Measurements from ENCODE around the gene ARHGEF11.

The ARHGEF11 gene

GRCh38 chr1:156913809-156914387, 131.6 kb downstream of the ARHGEF11 start:
- Histone ChIP-seq H3K14ac (ENCODE audit: low read length) (peak overlapping the region; percentile 5), H2BK12ac (ENCODE audit: low read length) (peak overlapping the region; percentile 1), H4K91ac (ENCODE audit: low read depth, low read length, poor library complexity) (no peak overlapping the region), H3K79me1 (ENCODE audit: low read depth, low read length) (peaks cover 3% of the 10 kb centered on the region), H2BK5ac (ENCODE audit: low read length) (no peak overlapping the region), H3K4me1 (ENCODE audit: control insufficient read depth in 2 of 2, insufficient read depth in 1 of 2, low read depth in 1 of 2, low read length in 2 of 2) (peaks cover 3 to 10% of the 10 kb centered on the region in 2 donors), H4K8ac (ENCODE audit: low read depth, low read length) (no peak overlapping the region), H3K27me3 (ENCODE audit: control insufficient read depth in 3 of 3, insufficient read depth in 3 of 3, low read depth in 1 of 3, low read length in 3 of 3) (peaks cover 0 to 4% (median 2%) of the 10 kb centered on the region in 3 experiments), H3K23ac (ENCODE audit: low read depth, low read length, poor library complexity) (no peak overlapping the region), H3K18ac (ENCODE audit: low read length) (peak overlapping the region; percentile 31), H3K4ac (ENCODE audit: low read length) (no peak overlapping the region), H3K36me3 (replicated peaks in 1 of 2; ENCODE audit: control insufficient read depth in 2 of 2, insufficient read depth in 2 of 2, low read length in 2 of 2) (no peaks in the 10 kb centered on the region), H3K9me3 (replicated peaks in 1 of 2; ENCODE audit: control insufficient read depth in 2 of 2, insufficient read depth in 1 of 2, low read depth in 1 of 2, low read length in 2 of 2) (peaks cover 0 to 5% of the 10 kb centered on the region in 2 donors), H2BK15ac (ENCODE audit: low read length) (peak overlapping the region; percentile 49), H2AK5ac (ENCODE audit: low read depth, low read length) (peak overlapping the region; percentile 32), H2AFZ (ENCODE audit: low read length) (peak overlapping the region; percentile 72), H3K4me3 (ENCODE audit: low read length in 2 of 2) (no peak overlapping the region), H2BK120ac (ENCODE audit: low read depth, low read length) (no peak overlapping the region), H3K9ac (ENCODE audit: low read depth, low read length, poor library complexity) (no peak overlapping the region), H3K4me2 (ENCODE audit: insufficient read depth, low read length, poor library complexity, severe bottlenecking) (no peak overlapping the region), H3K27ac (replicated peaks; ENCODE audit: low read length) (no peak overlapping the region)
- no CpG with 5 or more reads among the region's 13 CpGs for WGBS, 2 donors (ENCODE audit: extremely low coverage in 2 of 2, insufficient read length in 2 of 2, insufficient replicate concordance in 1 of 2)
- DNase-seq (ENCODE audit: low spot score), result no peak

GRCh38 chr1:156912861-156913808, 132.4 kb downstream of the ARHGEF11 start:
- no peak for DNase-seq (ENCODE audit: low spot score)
- peak overlapping the region; percentile 23 for H4K8ac ChIP-seq (ENCODE audit: low read depth, low read length)
- no peak overlapping the region for H3K4me2 ChIP-seq (ENCODE audit: insufficient read depth, low read length, poor library complexity, severe bottlenecking)
- peaks cover 0 to under 1% of the 10 kb centered on the region in 2 donors for H3K9me3 ChIP-seq (replicated peaks in 1 of 2; ENCODE audit: control insufficient read depth in 2 of 2, insufficient read depth in 1 of 2, low read depth in 1 of 2, low read length in 2 of 2)
- H3K4ac ChIP-seq (ENCODE audit: low read length), result no peak overlapping the region
- H3K27me3 ChIP-seq (ENCODE audit: control insufficient read depth in 3 of 3, insufficient read depth in 3 of 3, low read depth in 1 of 3, low read length in 3 of 3), result peaks cover 0 to 4% (median 2%) of the 10 kb centered on the region in 3 experiments
- peak overlapping the region; percentile 32 for H2AK5ac ChIP-seq (ENCODE audit: low read depth, low read length)
- no CpG with 5 or more reads among the region's 24 CpGs for WGBS, 2 donors (ENCODE audit: extremely low coverage in 2 of 2, insufficient read length in 2 of 2, insufficient replicate concordance in 1 of 2)
- H2BK5ac ChIP-seq (ENCODE audit: low read length), result no peak overlapping the region
- H3K4me3 ChIP-seq (ENCODE audit: low read length in 2 of 2), result no peak overlapping the region
- no peak overlapping the region for H4K91ac ChIP-seq (ENCODE audit: low read depth, low read length, poor library complexity)
- peak overlapping the region; percentile 72 for H2AFZ ChIP-seq (ENCODE audit: low read length)
- H3K79me1 ChIP-seq (ENCODE audit: low read depth, low read length), result peaks cover 3% of the 10 kb centered on the region
- H2BK12ac ChIP-seq (ENCODE audit: low read length), result no peak overlapping the region
- H3K23ac ChIP-seq (ENCODE audit: low read depth, low read length, poor library complexity), result peak overlapping the region; percentile 58
- no peaks in the 10 kb centered on the region for H3K36me3 ChIP-seq (replicated peaks in 1 of 2; ENCODE audit: control insufficient read depth in 2 of 2, insufficient read depth in 2 of 2, low read length in 2 of 2)
- H2BK120ac ChIP-seq (ENCODE audit: low read depth, low read length), result no peak overlapping the region
- H3K27ac ChIP-seq (replicated peaks; ENCODE audit: low read length), result no peak overlapping the region
- H2BK15ac ChIP-seq (ENCODE audit: low read length), result peak overlapping the region; percentile 49
- no peak overlapping the region for H3K9ac ChIP-seq (ENCODE audit: low read depth, low read length, poor library complexity)
- H3K18ac ChIP-seq (ENCODE audit: low read length), result peak overlapping the region; percentile 31
- peak overlapping the region; percentile 5 for H3K14ac ChIP-seq (ENCODE audit: low read length)
- peaks cover 3 to 10% of the 10 kb centered on the region in 2 donors for H3K4me1 ChIP-seq (ENCODE audit: control insufficient read depth in 2 of 2, insufficient read depth in 1 of 2, low read depth in 1 of 2, low read length in 2 of 2)

GRCh38 chr1:156912310-156912709, 133.2 kb downstream of the ARHGEF11 start:
- H3K27ac ChIP-seq (replicated peaks; ENCODE audit: low read length), result no peak overlapping the region
- no peak overlapping the region for H2BK5ac ChIP-seq (ENCODE audit: low read length)
- H2AFZ ChIP-seq (ENCODE audit: low read length), result no peak overlapping the region
- H3K4me2 ChIP-seq (ENCODE audit: insufficient read depth, low read length, poor library complexity, severe bottlenecking), result no peak overlapping the region
- no CpG with 5 or more reads among the region's 2 CpGs for WGBS, 2 donors (ENCODE audit: extremely low coverage in 2 of 2, insufficient read length in 2 of 2, insufficient replicate concordance in 1 of 2)
- no peak overlapping the region for H3K18ac ChIP-seq (ENCODE audit: low read length)
- no peak overlapping the region for H2AK5ac ChIP-seq (ENCODE audit: low read depth, low read length)
- no peak overlapping the region for H3K4me3 ChIP-seq (ENCODE audit: low read length in 2 of 2)
- H3K4me1 ChIP-seq (ENCODE audit: control insufficient read depth in 2 of 2, insufficient read depth in 1 of 2, low read depth in 1 of 2, low read length in 2 of 2), result peaks cover 3 to 10% of the 10 kb centered on the region in 2 donors
- H3K36me3 ChIP-seq (replicated peaks in 1 of 2; ENCODE audit: control insufficient read depth in 2 of 2, insufficient read depth in 2 of 2, low read length in 2 of 2), result no peaks in the 10 kb centered on the region
- H3K9ac ChIP-seq (ENCODE audit: low read depth, low read length, poor library complexity), result no peak overlapping the region
- peaks cover 0 to 4% (median 2%) of the 10 kb centered on the region in 3 experiments for H3K27me3 ChIP-seq (ENCODE audit: control insufficient read depth in 3 of 3, insufficient read depth in 3 of 3, low read depth in 1 of 3, low read length in 3 of 3)
- no peak overlapping the region for H4K91ac ChIP-seq (ENCODE audit: low read depth, low read length, poor library complexity)
- no peak overlapping the region for H3K14ac ChIP-seq (ENCODE audit: low read length)
- no peak overlapping the region for H2BK120ac ChIP-seq (ENCODE audit: low read depth, low read length)
- H4K8ac ChIP-seq (ENCODE audit: low read depth, low read length), result no peak overlapping the region
- H2BK12ac ChIP-seq (ENCODE audit: low read length), result no peak overlapping the region
- H3K9me3 ChIP-seq (replicated peaks in 1 of 2; ENCODE audit: control insufficient read depth in 2 of 2, insufficient read depth in 1 of 2, low read depth in 1 of 2, low read length in 2 of 2), result no peaks in the 10 kb centered on the region
- no peak for DNase-seq (ENCODE audit: low spot score)
- no peak overlapping the region for H3K23ac ChIP-seq (ENCODE audit: low read depth, low read length, poor library complexity)
- H3K79me1 ChIP-seq (ENCODE audit: low read depth, low read length), result peaks cover 3% of the 10 kb centered on the region
- H2BK15ac ChIP-seq (ENCODE audit: low read length), result peak overlapping the region; percentile 74
- no peak overlapping the region for H3K4ac ChIP-seq (ENCODE audit: low read length)

All from neuronal stem cell (in vitro differentiated cells).